ENCODE data around the gene TOX3. TPM values are rescaled to one million over a fixed set of nuclear protein-coding genes. Genes with fewer than 3 reads are reported as not detected.

Gene TOX3
- total RNA-seq, 2 donors from 2014 or later: 4.8 to 8.5 TPM

DNA sequence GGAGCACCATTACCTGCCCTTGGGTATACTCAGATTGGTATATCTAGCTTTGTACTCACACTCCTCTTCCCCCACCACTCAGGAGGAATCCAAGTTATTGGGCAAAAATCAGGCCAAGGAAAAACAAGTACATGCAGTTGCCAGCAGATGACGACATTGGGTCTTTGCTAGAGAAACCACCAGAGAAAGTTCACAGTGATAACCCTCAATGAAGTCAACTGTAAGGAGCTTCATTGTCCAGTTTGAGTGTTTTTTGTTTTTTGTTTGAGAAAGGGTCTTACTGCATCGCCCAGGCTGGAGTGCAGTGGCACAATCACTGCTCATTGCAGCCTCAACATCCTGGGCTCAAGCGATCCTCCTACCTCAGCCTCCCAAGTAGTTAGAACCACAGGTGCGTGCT is 34.6 kb upstream of the TOX3 start:
- Histone ChIP-seq H3K27me3 (ENCODE audit: control insufficient read depth, insufficient read depth, low read length, poor library complexity, severe bottlenecking) (peaks cover 10% of the 10 kb centered on the region), H3K9me3 (ENCODE audit: control insufficient read depth, low read length) (no peaks in the 10 kb centered on the region), H3K9ac (ENCODE audit: extremely low read depth, low read length, poor library complexity, severe bottlenecking) (no peak overlapping the region), H3K36me3 (ENCODE audit: control insufficient read depth, insufficient read depth, low read length) (no peaks in the 10 kb centered on the region), H3K27ac (ENCODE audit: low read depth, low read length) (no peak overlapping the region), H3K4me3 (ENCODE audit: low read length) (no peak overlapping the region), H3K4me1 (ENCODE audit: control insufficient read depth, insufficient read depth, low read length) (no peaks in the 10 kb centered on the region)
- Mint-ChIP-seq H3K4me1 (peaks cover 10% of the 10 kb centered on the region), H3K27me3 (ENCODE audit: insufficient read depth) (peaks cover 17% of the 10 kb centered on the region), H3K4me3 (no peak overlapping the region), H3K27ac (no peak overlapping the region), H3K9me3 (no peaks in the 10 kb centered on the region), H3K36me3 (ENCODE audit: low read depth) (no peaks in the 10 kb centered on the region)
- peak; percentile 70 for TF ChIP-seq CTCF (conservative IDR thresholded peaks at IDR 0.05)
- 91 to 93% methylated on average over 3 to 4 of the region's 4 CpGs for WGBS, 2 experiments (ENCODE audit: insufficient coverage in 1 of 2, insufficient read length in 1 of 2)
- DNase-seq: peak; percentile 52

GRCh38 chr16:52580488-52580887 is 33.5 kb upstream of the TOX3 start:
- WGBS, 2 experiments (ENCODE audit: insufficient coverage in 1 of 2, insufficient read length in 1 of 2): 86 to 91% methylated on average over 1 to 3 of the region's 3 CpGs
- TF ChIP-seq CTCF (conservative IDR thresholded peaks at IDR 0.05): no peak
- Mint-ChIP-seq H3K27me3 (ENCODE audit: insufficient read depth) (peaks cover 20% of the 10 kb centered on the region), H3K9me3 (no peaks in the 10 kb centered on the region), H3K4me1 (peaks cover 10% of the 10 kb centered on the region), H3K4me3 (no peak overlapping the region), H3K36me3 (ENCODE audit: low read depth) (no peaks in the 10 kb centered on the region), H3K27ac (no peak overlapping the region)
- Histone ChIP-seq H3K9ac (ENCODE audit: extremely low read depth, low read length, poor library complexity, severe bottlenecking) (no peak overlapping the region), H3K4me3 (ENCODE audit: low read length) (no peak overlapping the region), H3K9me3 (ENCODE audit: control insufficient read depth, low read length) (no peaks in the 10 kb centered on the region), H3K27me3 (ENCODE audit: control insufficient read depth, insufficient read depth, low read length, poor library complexity, severe bottlenecking) (peaks cover 5% of the 10 kb centered on the region), H3K27ac (ENCODE audit: low read depth, low read length) (no peak overlapping the region), H3K36me3 (ENCODE audit: control insufficient read depth, insufficient read depth, low read length) (no peaks in the 10 kb centered on the region), H3K4me1 (ENCODE audit: control insufficient read depth, insufficient read depth, low read length) (no peaks in the 10 kb centered on the region)
- no peak for DNase-seq

GRCh38 chr16:52578829-52579498 is 32.0 kb upstream of the TOX3 start:
- Mint-ChIP-seq H3K4me3 (no peak overlapping the region), H3K4me1 (peaks cover 10% of the 10 kb centered on the region), H3K27me3 (ENCODE audit: insufficient read depth) (peaks cover 19% of the 10 kb centered on the region), H3K27ac (no peak overlapping the region), H3K9me3 (no peaks in the 10 kb centered on the region), H3K36me3 (ENCODE audit: low read depth) (no peaks in the 10 kb centered on the region)
- no peak for TF ChIP-seq CTCF (conservative IDR thresholded peaks at IDR 0.05)
- no peaks in the 10 kb centered on the region for H3K4me1 ChIP-seq (ENCODE audit: control insufficient read depth, insufficient read depth, low read length)
- 87 to 97% methylated on average over 3 to 4 of the region's 4 CpGs for WGBS, 2 experiments (ENCODE audit: insufficient coverage in 1 of 2, insufficient read length in 1 of 2)
- no peaks in the 10 kb centered on the region for H3K36me3 ChIP-seq (ENCODE audit: control insufficient read depth, insufficient read depth, low read length)
- no peak for DNase-seq
- H3K9ac ChIP-seq (ENCODE audit: extremely low read depth, low read length, poor library complexity, severe bottlenecking): no peak overlapping the region
- no peak overlapping the region for H3K4me3 ChIP-seq (ENCODE audit: low read length)
- no peak overlapping the region for H3K27ac ChIP-seq (ENCODE audit: low read depth, low read length)
- H3K27me3 ChIP-seq (ENCODE audit: control insufficient read depth, insufficient read depth, low read length, poor library complexity, severe bottlenecking): no peaks in the 10 kb centered on the region
- no peaks in the 10 kb centered on the region for H3K9me3 ChIP-seq (ENCODE audit: control insufficient read depth, low read length)

Data from endodermal cell (in vitro differentiated cells).